ENCODE data around the gene TMEM132D.

- no peak for TF ChIP-seq CTCF (IDR thresholded peaks at IDR 0.05; ENCODE audit: insufficient read depth, low read length, poor library complexity, severe bottlenecking)
- no peak for TF ChIP-seq EZH2phosphoT487 (conservative IDR thresholded peaks at IDR 0.05; ENCODE audit: low read length)
Measured at GRCh38 chr12:129607756-129608155, 296.1 kb downstream of the TMEM132D start.

All from SU-DHL-6 (cell line).